IgD-negative memory B cell (primary cell): ENCODE data around the gene CHCHD4. TPM values are rescaled to one million over a fixed set of nuclear protein-coding genes. Genes with fewer than 3 reads are reported as not detected.
A peak's percentile ranks its signal among the peaks of the same experiment; 100 is the strongest.

Experiments used
- H3K27ac Mint-ChIP-seq, 3 donors: one replicate each; pipeline ENCODE4 v1.8.0; 2020 to 2022; ENCODE audit warnings: mild to moderate bottlenecking in 3 of 3, mixed read lengths in 3 of 3, moderate library complexity in 1 of 3
- H3K27me3 Mint-ChIP-seq: one replicate; pipeline ENCODE4 v1.8.0; 2021; ENCODE audit warnings: mixed read lengths
- H3K36me3 Mint-ChIP-seq: one replicate; pipeline ENCODE4 v1.8.0; 2020; ENCODE audit warnings: mild to moderate bottlenecking, mixed read lengths
- H3K4me1 Mint-ChIP-seq, 3 donors: one replicate each; pipeline ENCODE4 v1.8.0; 2020 to 2022; ENCODE audit warnings: mixed read lengths in 3 of 3, mild to moderate bottlenecking in 1 of 3
- H3K4me3 Mint-ChIP-seq, 4 donors: one replicate each; pipeline ENCODE4 v1.8.0; 2020 to 2022; ENCODE audit warnings: mild to moderate bottlenecking in 4 of 4, mixed read lengths in 4 of 4, moderate library complexity in 3 of 4
- H3K9me3 Mint-ChIP-seq, 3 donors: one replicate each; pipeline ENCODE4 v1.8.0; 2020 to 2021; ENCODE audit warnings: mixed read lengths in 3 of 3, mild to moderate bottlenecking in 1 of 3
- polyA plus RNA-seq: library from polyadenylated mRNA; unstranded; fragments of 300-500 nt; fragmentation: Illumina TruSeq; gene quantifications from one replicate; pipeline ENCODE4 v1.2.3, GENCODE V29; 2021

The CHCHD4 gene
- polyA plus RNA-seq, 1 donor from 2014 or later: 18.7 TPM

GRCh38 chr3:14154276-14154675 is 29.6 kb upstream of the CHCHD4 start:
- Mint-ChIP-seq H3K4me3 (no peak overlapping the region), H3K9me3 (no peaks in the 10 kb centered on the region), H3K27me3 (no peaks in the 10 kb centered on the region), H3K36me3 (peaks cover 7% of the 10 kb centered on the region), H3K27ac (peak overlapping the region in 1 of 3 donors; percentile 55), H3K4me1 (no peaks in the 10 kb centered on the region)

GRCh38 chr3:14153663-14154062 is 29.0 kb upstream of the CHCHD4 start:
- Mint-ChIP-seq H3K9me3 (no peaks in the 10 kb centered on the region), H3K36me3 (peaks cover 4% of the 10 kb centered on the region), H3K4me3 (no peak overlapping the region), H3K27me3 (no peaks in the 10 kb centered on the region), H3K27ac (peak overlapping the region in 1 of 3 donors; percentile 68), H3K4me1 (no peaks in the 10 kb centered on the region)

- H3K27me3 Mint-ChIP-seq: no peaks in the 10 kb centered on the region
- peaks cover 4% of the 10 kb centered on the region for H3K36me3 Mint-ChIP-seq
- no peaks in the 10 kb centered on the region for H3K9me3 Mint-ChIP-seq
- peak overlapping the region in 1 of 3 donors; percentile 49 for H3K27ac Mint-ChIP-seq
- H3K4me1 Mint-ChIP-seq: no peaks in the 10 kb centered on the region
- H3K4me3 Mint-ChIP-seq: no peak overlapping the region
These were observed 28.3 kb upstream of the CHCHD4 start for GRCh38 chr3:14152963-14153355.

- Mint-ChIP-seq H3K27ac (peak overlapping the region in 2 of 3 donors; percentile 49 to 53), H3K36me3 (peaks cover 4% of the 10 kb centered on the region), H3K4me3 (no peak overlapping the region), H3K4me1 (peaks cover 0 to under 1% (median 0%) of the 10 kb centered on the region in 3 donors), H3K27me3 (no peaks in the 10 kb centered on the region), H3K9me3 (no peaks in the 10 kb centered on the region)
These were observed 27.7 kb upstream of the CHCHD4 start for GRCh38 chr3:14152233-14152962.

- no peak overlapping the region for H3K4me3 Mint-ChIP-seq
- peaks cover 6% of the 10 kb centered on the region for H3K36me3 Mint-ChIP-seq
- no peaks in the 10 kb centered on the region for H3K9me3 Mint-ChIP-seq
- H3K27me3 Mint-ChIP-seq: no peaks in the 10 kb centered on the region
- no peak overlapping the region for H3K27ac Mint-ChIP-seq
- peaks cover 0 to 5% (median 0%) of the 10 kb centered on the region in 3 donors for H3K4me1 Mint-ChIP-seq
These were observed 26.9 kb upstream of the CHCHD4 start for GRCh38 chr3:14151471-14152083.

- H3K9me3 Mint-ChIP-seq: no peaks in the 10 kb centered on the region
- H3K36me3 Mint-ChIP-seq: peaks cover 6% of the 10 kb centered on the region
- H3K4me1 Mint-ChIP-seq: peaks cover 2 to 5% (median 3%) of the 10 kb centered on the region in 3 donors
- peak overlapping the region in 2 of 3 donors; percentile 18 to 31 for H3K27ac Mint-ChIP-seq
- no peaks in the 10 kb centered on the region for H3K27me3 Mint-ChIP-seq
- H3K4me3 Mint-ChIP-seq: no peak overlapping the region
These were observed 26.0 kb upstream of the CHCHD4 start for GRCh38 chr3:14150491-14151230.

- H3K27ac Mint-ChIP-seq: peak overlapping the region in 2 of 3 donors; percentile 18 to 39
- peaks cover 5 to 6% (median 6%) of the 10 kb centered on the region in 3 donors for H3K4me1 Mint-ChIP-seq
These were observed 25.4 kb upstream of the CHCHD4 start for GRCh38 chr3:14150078-14150477.

GRCh38 chr3:14148041-14148985 is 23.6 kb upstream of the CHCHD4 start:
- Mint-ChIP-seq H3K27me3 (no peaks in the 10 kb centered on the region), H3K4me3 (peak overlapping the region in 1 of 4 donors; percentile 16), H3K36me3 (peaks cover 3% of the 10 kb centered on the region), H3K9me3 (no peaks in the 10 kb centered on the region), H3K27ac (peak overlapping the region in 2 of 3 donors; percentile 80 to 96), H3K4me1 (peaks cover 10 to 16% (median 14%) of the 10 kb centered on the region in 3 donors)

More at GRCh38 chr3:14150078-14150477, 25.4 kb upstream of the CHCHD4 start:
- H3K4me3 Mint-ChIP-seq: no peak overlapping the region
- no peaks in the 10 kb centered on the region for H3K27me3 Mint-ChIP-seq
- no peaks in the 10 kb centered on the region for H3K9me3 Mint-ChIP-seq
- peaks cover 3% of the 10 kb centered on the region for H3K36me3 Mint-ChIP-seq

GRCh38 chr3:14147617-14148016 is 22.9 kb upstream of the CHCHD4 start:
- Mint-ChIP-seq H3K36me3 (peaks cover 3% of the 10 kb centered on the region), H3K27ac (peak overlapping the region; percentile 80 to 99 (median 96)), H3K4me1 (peaks cover 10 to 16% (median 14%) of the 10 kb centered on the region in 3 donors), H3K9me3 (no peaks in the 10 kb centered on the region), H3K27me3 (no peaks in the 10 kb centered on the region), H3K4me3 (peak overlapping the region in 1 of 4 donors; percentile 16)

- H3K4me3 Mint-ChIP-seq: peak overlapping the region in 1 of 4 donors; percentile 16
- H3K4me1 Mint-ChIP-seq: peaks cover 10 to 16% (median 14%) of the 10 kb centered on the region in 3 donors
- no peaks in the 10 kb centered on the region for H3K9me3 Mint-ChIP-seq
- H3K36me3 Mint-ChIP-seq: peaks cover 2% of the 10 kb centered on the region
- H3K27me3 Mint-ChIP-seq: no peaks in the 10 kb centered on the region
- H3K27ac Mint-ChIP-seq: peak overlapping the region; percentile 82 to 99 (median 96)
These were observed 22.4 kb upstream of the CHCHD4 start for GRCh38 chr3:14147066-14147435.

GRCh38 chr3:14146381-14147065 is 21.9 kb upstream of the CHCHD4 start:
- Mint-ChIP-seq H3K36me3 (peaks cover 4% of the 10 kb centered on the region), H3K27ac (peak overlapping the region; percentile 87 to 99 (median 96)), H3K4me1 (peaks cover 10 to 16% (median 14%) of the 10 kb centered on the region in 3 donors), H3K4me3 (no peak overlapping the region), H3K9me3 (no peaks in the 10 kb centered on the region), H3K27me3 (no peaks in the 10 kb centered on the region)

- Mint-ChIP-seq H3K27ac (peak overlapping the region; percentile 96 to 99 (median 99)), H3K27me3 (no peaks in the 10 kb centered on the region), H3K4me1 (peaks cover 10 to 16% (median 14%) of the 10 kb centered on the region in 3 donors), H3K36me3 (peaks cover 6% of the 10 kb centered on the region), H3K4me3 (peak overlapping the region in 1 of 4 donors; percentile 41), H3K9me3 (no peaks in the 10 kb centered on the region)
These were observed 21.2 kb upstream of the CHCHD4 start for GRCh38 chr3:14145670-14146380.

GRCh38 chr3:14145236-14145635 is 20.6 kb upstream of the CHCHD4 start:
- peaks cover 6% of the 10 kb centered on the region for H3K36me3 Mint-ChIP-seq
- peak overlapping the region; percentile 96 to 99 (median 99) for H3K27ac Mint-ChIP-seq
- H3K4me1 Mint-ChIP-seq: peaks cover 10 to 16% (median 14%) of the 10 kb centered on the region in 3 donors
- peak overlapping the region in 1 of 4 donors; percentile 33 for H3K4me3 Mint-ChIP-seq
- H3K9me3 Mint-ChIP-seq: no peaks in the 10 kb centered on the region
- H3K27me3 Mint-ChIP-seq: no peaks in the 10 kb centered on the region
